ENCODE measurements around the gene LAPTM4A. TPM values are rescaled to one million over a fixed set of nuclear protein-coding genes. Genes with fewer than 3 reads are reported as not detected.

Gene LAPTM4A
- total RNA-seq, 3 donors from 2014 or later, result 27.3 to 30.0 (median 29.7) TPM

DNA sequence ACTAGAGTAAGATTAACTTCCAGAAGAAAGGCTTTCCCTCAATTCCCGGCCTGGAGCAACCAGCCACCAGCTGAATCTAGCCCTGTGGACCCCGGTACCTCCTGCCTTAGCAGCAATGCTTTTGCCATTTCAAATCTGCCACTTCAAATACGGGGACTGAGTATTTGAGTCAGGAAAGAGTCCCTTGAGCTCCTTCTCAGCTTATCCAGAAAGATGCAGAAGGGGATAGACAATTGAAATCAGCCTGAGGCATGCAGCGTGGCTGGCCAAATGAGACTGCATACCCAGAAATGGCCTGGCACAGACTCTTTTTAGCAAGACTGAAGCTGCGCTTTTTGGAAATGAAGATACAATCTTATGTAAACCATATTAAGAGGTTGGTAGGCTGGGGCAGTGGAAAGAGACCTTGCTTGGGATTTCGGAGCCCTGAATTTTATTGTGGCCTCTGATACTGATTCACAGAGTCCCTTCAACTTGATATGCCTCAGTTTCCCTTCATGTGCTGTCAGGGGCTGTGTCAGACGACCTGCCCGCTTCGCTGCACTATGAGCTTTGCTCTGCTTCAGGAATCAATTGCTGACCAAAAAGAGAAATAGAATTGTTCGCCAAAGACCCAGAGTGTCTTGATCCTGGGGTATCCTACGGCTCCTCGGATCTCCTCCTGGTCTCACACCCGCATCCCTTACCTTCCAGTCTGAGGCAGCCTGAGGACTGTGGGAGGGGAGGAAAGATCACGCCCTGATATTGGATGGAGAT lies 40.0 kb downstream of the LAPTM4A start:
- H3K36me3 Mint-ChIP-seq (ENCODE audit: insufficient read depth), result no peaks in the 10 kb centered on the region
- peak overlapping the region; percentile 48 for H3K4me3 Mint-ChIP-seq
- H3K4me1 Mint-ChIP-seq (ENCODE audit: low read depth), result peaks cover 9% of the 10 kb centered on the region
- no peaks in the 10 kb centered on the region for H3K9me3 Mint-ChIP-seq
- DNase-seq (no peak), ATAC-seq (no peak)
- H3K27me3 Mint-ChIP-seq (ENCODE audit: low read depth), result peaks cover 44% of the 10 kb centered on the region

DNA sequence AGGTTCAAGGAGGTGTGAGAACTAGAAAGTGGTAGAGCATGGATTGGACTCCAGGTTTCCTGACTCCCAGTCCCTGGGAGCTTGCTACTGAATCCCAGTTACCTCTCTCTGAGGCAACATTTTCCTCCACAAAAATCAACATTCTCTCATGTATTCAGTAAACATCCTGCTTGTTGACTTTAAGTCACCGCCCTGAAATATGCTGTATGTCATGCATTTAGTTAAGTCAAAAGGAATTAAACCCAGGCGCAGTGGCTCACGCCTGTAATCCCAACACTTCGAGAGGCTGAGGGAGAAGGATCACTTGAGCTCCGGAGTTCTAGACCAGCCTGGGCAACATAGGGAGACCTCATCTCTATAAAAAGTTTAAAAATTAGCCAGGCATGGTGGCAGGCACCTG lies 42.7 kb downstream of the LAPTM4A start:
- DNase-seq (no peak), ATAC-seq (no peak)
- Mint-ChIP-seq H3K4me3 (no peak overlapping the region), H3K4me1 (ENCODE audit: low read depth) (peaks cover 9% of the 10 kb centered on the region), H3K36me3 (ENCODE audit: insufficient read depth) (no peaks in the 10 kb centered on the region), H3K27me3 (ENCODE audit: low read depth) (peaks cover 42% of the 10 kb centered on the region), H3K9me3 (no peaks in the 10 kb centered on the region)

DNA sequence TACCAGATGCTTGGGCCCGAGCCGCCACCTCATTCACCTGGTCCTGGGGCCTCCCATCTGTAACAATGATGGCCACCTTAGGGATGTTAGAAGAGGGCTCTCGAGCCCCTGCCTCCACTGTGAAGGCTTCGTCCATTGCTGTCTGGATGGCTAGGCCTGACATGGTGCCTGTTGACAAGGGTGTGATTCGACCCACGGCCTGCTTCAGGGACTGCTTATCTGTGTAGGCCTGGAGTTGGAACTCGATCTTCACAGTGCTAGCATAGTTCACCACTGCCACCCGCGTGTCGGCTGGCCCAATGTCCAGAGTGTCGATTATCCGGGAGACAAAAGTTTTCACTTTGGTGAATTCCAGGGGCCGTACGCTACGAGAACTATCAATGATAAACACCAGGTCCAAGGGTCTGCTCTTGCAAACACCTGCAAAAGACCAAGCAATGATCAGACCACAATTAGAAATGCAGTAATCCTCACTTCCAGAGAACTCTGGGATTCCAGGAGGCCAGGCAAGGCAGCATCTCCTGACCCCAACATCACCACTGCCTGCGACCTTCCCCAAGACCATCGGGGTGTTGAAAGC lies 45.4 kb downstream of the LAPTM4A start:
- Mint-ChIP-seq H3K9me3 (no peaks in the 10 kb centered on the region), H3K4me3 (no peak overlapping the region), H3K4me1 (ENCODE audit: low read depth) (no peaks in the 10 kb centered on the region), H3K27me3 (ENCODE audit: low read depth) (peaks cover 28% of the 10 kb centered on the region), H3K36me3 (ENCODE audit: insufficient read depth) (no peaks in the 10 kb centered on the region)
- ATAC-seq (no peak), DNase-seq (no peak)

DNA sequence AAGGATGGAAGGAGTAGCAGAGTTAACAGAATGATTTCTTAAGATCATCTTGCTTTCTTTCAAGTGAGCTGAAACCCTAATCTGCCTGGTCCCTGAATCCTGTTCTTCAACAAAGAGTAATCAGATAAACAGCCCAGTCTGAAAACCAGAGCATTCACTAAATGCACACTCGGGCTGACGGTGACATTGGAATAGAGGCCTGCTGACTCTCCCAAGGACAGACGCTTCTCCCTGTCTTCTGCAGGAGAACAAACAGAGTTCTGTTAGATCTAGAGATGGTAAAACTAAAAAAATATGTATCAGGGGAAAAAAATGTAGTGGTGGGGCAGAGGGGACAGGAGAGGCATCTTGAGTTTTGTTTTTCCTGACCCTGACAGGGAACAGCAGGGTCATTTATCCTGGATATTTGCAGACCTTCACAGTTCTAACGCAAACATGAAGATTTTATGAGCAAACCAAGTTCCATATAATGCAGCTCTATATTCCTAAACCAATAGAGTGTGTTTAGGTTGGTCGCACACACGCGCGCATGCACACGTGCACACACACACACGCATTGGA lies 46.3 kb downstream of the LAPTM4A start:
- no peak for DNase-seq
- no peaks in the 10 kb centered on the region for H3K9me3 Mint-ChIP-seq
- H3K27me3 Mint-ChIP-seq (ENCODE audit: low read depth), result peaks cover 20% of the 10 kb centered on the region
- H3K4me1 Mint-ChIP-seq (ENCODE audit: low read depth), result no peaks in the 10 kb centered on the region
- H3K36me3 Mint-ChIP-seq (ENCODE audit: insufficient read depth), result no peaks in the 10 kb centered on the region
- H3K4me3 Mint-ChIP-seq, result no peak overlapping the region
- no peak for ATAC-seq

DNA sequence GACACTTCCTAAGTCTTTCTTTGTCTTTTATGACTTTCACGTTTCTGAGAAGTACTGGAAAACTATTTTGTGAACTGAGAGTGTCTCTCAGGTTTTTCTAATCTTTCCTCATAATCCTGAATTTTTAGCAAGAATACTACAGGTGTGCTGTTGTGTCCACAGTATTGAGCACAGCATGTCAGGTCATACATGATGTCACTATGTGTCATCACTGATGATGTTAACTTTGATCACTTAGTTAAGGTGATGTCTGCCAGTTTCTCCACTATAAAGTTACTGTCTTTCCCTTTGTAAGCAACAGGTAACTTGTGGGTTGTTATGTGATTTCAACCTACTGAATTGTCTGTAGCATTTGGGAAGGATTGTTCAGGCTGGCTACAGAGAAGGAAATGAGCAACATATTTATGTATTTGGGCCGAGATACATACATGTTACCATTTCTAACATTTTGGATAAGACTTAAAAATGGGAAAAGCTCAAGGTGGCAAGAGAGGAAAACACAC lies 50.0 kb downstream of the LAPTM4A start:
- no peak for ATAC-seq
- DNase-seq, result no peak

DNA sequence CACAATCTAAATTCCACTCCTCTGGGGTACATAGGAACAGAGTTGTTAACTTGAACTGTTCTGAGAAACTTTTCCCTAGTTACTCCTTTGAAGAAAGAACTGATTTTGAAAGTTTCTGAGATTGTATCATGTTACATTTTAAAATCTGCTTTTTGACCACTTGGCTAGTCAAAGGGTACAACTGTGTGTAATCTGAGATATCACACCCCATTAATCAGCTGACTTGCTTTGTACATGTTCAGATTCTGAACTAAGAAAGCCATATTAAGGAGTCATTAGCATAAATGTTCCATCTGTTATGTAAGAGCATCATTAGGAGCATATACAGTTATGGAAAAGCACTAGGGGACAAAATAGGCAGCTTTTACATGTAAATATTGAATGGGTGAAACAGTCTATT lies 57.7 kb downstream of the LAPTM4A start:
- peaks cover 5% of the 10 kb centered on the region for H3K9me3 Mint-ChIP-seq
- H3K4me3 Mint-ChIP-seq, result no peak overlapping the region
- DNase-seq (no peak), ATAC-seq (no peak)
- H3K27me3 Mint-ChIP-seq (ENCODE audit: low read depth), result peaks cover 31% of the 10 kb centered on the region
- no peaks in the 10 kb centered on the region for H3K36me3 Mint-ChIP-seq (ENCODE audit: insufficient read depth)
- H3K4me1 Mint-ChIP-seq (ENCODE audit: low read depth), result peaks cover 13% of the 10 kb centered on the region

More for the DNA sequence above, 50.0 kb downstream of the LAPTM4A start:
- Mint-ChIP-seq H3K36me3 (ENCODE audit: insufficient read depth) (no peaks in the 10 kb centered on the region), H3K9me3 (no peaks in the 10 kb centered on the region), H3K4me3 (no peak overlapping the region), H3K27me3 (ENCODE audit: low read depth) (peaks cover 22% of the 10 kb centered on the region), H3K4me1 (ENCODE audit: low read depth) (no peaks in the 10 kb centered on the region)

DNA sequence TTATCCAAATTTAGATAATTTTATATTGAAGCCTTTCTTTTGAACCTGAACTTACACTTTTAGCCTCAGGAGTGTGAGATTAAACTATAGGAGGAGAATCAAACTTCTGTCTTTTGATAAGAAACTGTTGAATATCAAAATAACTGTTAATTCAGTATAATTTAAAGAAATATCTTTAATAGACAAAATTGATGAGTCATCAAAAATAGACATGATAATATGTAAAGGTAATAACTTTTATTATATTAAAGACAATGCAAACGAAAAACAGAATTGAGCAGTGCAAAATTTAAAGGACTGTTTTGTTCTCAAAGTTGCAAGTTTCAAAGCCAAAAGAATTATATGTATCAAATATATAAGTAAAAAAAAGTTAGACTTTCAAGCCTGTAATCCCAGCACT lies 59.5 kb downstream of the LAPTM4A start:
- peaks cover 21% of the 10 kb centered on the region for H3K4me1 Mint-ChIP-seq (ENCODE audit: low read depth)
- no peak for ATAC-seq
- H3K4me3 Mint-ChIP-seq, result no peak overlapping the region

DNA sequence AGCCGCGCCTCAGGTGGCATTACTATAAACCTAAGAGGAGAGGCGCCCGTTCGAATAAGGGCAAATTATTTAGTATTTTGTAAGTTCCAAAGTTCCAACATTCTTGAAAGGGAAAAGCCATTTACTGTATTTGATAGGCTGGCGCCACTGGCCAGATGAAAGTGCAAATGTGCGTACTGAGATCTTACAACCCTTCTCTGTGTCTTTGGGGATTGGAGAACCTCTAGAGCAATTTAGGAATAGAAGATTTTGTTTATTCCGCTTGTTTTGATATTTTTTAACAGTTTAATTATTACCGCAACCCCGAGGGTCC lies 61.1 kb downstream of the LAPTM4A start:
- ATAC-seq (no peak), DNase-seq (no peak)
- Mint-ChIP-seq H3K4me3 (peak overlapping the region; percentile 90), H3K4me1 (ENCODE audit: low read depth) (peaks cover 21% of the 10 kb centered on the region), H3K9me3 (peaks cover 5% of the 10 kb centered on the region), H3K36me3 (ENCODE audit: insufficient read depth) (peaks cover 1% of the 10 kb centered on the region), H3K27me3 (ENCODE audit: low read depth) (peaks cover 21% of the 10 kb centered on the region)

More for the DNA sequence above, 59.5 kb downstream of the LAPTM4A start:
- Mint-ChIP-seq H3K36me3 (ENCODE audit: insufficient read depth) (no peaks in the 10 kb centered on the region), H3K27me3 (ENCODE audit: low read depth) (peaks cover 27% of the 10 kb centered on the region), H3K9me3 (peaks cover 5% of the 10 kb centered on the region)
- DNase-seq, result no peak

DNA sequence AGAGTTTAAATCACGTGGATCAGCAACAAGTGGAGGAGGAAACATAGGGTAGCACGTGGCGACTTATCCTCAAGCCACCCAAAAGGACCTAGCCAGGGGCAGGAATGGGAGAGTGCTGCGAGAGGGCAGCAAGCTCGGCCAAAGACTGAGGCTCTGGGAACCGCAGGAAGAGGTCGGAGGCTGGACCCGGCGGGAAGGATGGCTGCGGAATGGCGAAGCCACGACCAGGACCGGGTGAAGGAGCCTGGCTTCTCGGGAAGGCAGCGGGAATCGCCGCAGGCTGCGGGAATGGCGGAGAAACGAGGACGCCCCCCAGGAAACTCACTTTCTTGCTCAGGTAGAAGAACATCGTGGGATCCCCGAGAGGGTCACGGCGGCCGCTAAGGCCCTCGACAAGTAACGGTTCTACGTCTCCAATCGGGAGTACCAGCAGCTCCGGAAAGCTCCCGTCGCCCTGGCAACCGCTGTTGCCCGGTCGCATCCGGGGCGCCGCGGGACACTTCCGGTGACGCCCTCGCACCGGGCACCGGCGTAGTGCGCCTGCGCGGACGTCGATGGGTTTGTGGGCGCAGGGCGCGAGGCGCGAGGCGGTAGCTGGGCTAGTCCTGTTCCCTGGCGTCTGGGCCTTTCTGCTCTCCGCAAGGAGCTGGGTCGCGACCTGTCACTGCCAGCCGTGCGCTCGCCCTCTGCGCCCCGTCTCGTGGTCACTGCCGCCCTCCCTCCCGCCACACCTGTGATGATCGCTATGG lies 61.6 kb downstream of the LAPTM4A start, which contains the start of gene WDR35:
WDR35 (minus strand) TSS at position 439 of the 749 bp plus-strand sequence; CDS start at position 349, 90 bp downstream.
- H3K4me1 Mint-ChIP-seq (ENCODE audit: low read depth), result peaks cover 21% of the 10 kb centered on the region
- peak within 1 kb of the TSS; percentile 90 for H3K4me3 Mint-ChIP-seq
- peaks cover 18% of the 10 kb centered on the region for H3K27me3 Mint-ChIP-seq (ENCODE audit: low read depth)
- H3K36me3 Mint-ChIP-seq (ENCODE audit: insufficient read depth), result peaks cover 1% of the 10 kb centered on the region
- H3K9me3 Mint-ChIP-seq, result peaks cover 5% of the 10 kb centered on the region
- peak; percentile 96 for ATAC-seq
- DNase-seq, result peak; percentile 90

DNA sequence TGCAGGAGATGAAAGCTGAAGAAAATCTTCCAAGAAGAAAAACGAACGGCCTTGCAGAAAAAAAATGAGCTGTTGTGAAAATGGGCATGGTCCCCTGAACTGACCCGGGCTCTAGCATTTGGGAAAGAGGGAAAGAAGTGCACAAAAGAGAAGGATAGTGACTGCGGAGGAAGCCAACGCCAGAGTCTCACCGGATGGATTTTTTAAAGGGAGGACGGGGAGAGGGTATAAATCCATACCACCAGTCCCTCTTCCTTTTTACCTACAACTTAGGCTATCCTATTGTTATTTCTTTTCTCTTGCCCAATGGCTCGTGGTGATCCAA lies 62.1 kb downstream of the LAPTM4A start:
- H3K27me3 Mint-ChIP-seq (ENCODE audit: low read depth), result peaks cover 16% of the 10 kb centered on the region
- DNase-seq (no peak), ATAC-seq (peak in 1 of 2 donors; percentile 11)
- H3K9me3 Mint-ChIP-seq, result peaks cover 5% of the 10 kb centered on the region
- peaks cover 21% of the 10 kb centered on the region for H3K4me1 Mint-ChIP-seq (ENCODE audit: low read depth)
- H3K4me3 Mint-ChIP-seq, result peak overlapping the region; percentile 90
- H3K36me3 Mint-ChIP-seq (ENCODE audit: insufficient read depth), result peaks cover 3% of the 10 kb centered on the region

DNA sequence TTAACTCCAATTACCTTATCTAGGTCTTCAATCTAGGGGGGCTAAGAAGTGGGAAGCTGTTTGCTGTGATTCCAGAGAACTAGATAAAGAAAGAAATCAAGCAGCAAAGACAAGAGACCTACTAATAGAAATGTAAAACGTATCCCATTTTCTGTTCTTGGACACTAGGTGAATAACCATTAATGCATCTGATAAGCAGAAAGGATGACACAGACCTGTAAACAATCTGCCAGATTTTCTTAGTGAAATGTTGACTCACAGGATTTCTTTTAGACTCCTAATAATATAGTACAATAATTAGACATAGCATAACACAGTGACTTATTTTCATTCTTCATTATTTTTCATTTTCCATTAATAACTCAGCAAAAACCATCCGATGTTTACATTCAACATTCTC lies 62.8 kb downstream of the LAPTM4A start:
- H3K4me1 Mint-ChIP-seq (ENCODE audit: low read depth), result peaks cover 21% of the 10 kb centered on the region
- peak overlapping the region; percentile 90 for H3K4me3 Mint-ChIP-seq
- H3K9me3 Mint-ChIP-seq, result peaks cover 5% of the 10 kb centered on the region
- DNase-seq (no peak), ATAC-seq (no peak)
- peaks cover 12% of the 10 kb centered on the region for H3K27me3 Mint-ChIP-seq (ENCODE audit: low read depth)
- peaks cover 8% of the 10 kb centered on the region for H3K36me3 Mint-ChIP-seq (ENCODE audit: insufficient read depth)

DNA sequence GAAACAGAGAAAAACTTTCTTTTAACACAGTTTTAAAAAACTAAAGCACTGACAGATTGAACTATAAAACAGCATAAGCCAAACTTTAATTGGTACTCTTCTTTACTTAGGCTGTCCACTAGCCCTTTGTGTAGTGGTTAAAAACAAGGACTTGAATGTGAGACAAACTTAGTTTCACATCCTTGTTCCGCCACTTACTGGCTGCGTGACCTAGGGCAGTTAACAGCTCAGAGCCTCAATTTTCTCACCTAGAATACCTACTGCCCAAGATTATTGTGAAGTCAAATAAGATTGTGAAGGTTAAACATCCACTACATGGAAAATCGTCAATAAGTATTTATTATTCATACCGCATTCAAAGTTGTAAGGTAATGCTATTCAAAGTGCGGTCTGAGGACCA lies 63.5 kb downstream of the LAPTM4A start:
- H3K9me3 Mint-ChIP-seq, result peaks cover 5% of the 10 kb centered on the region
- peaks cover 21% of the 10 kb centered on the region for H3K4me1 Mint-ChIP-seq (ENCODE audit: low read depth)
- H3K36me3 Mint-ChIP-seq (ENCODE audit: insufficient read depth), result peaks cover 10% of the 10 kb centered on the region
- H3K4me3 Mint-ChIP-seq, result no peak overlapping the region
- ATAC-seq (no peak), DNase-seq (no peak)
- H3K27me3 Mint-ChIP-seq (ENCODE audit: low read depth), result peaks cover 7% of the 10 kb centered on the region

All from activated T-cell treated with anti-CD3 and anti-CD28 coated beads, Interleukin-2, amount 50 U/mL, for 4 hours (primary cell).